ENCODE data around the gene RBMS3.

The RBMS3 gene

GRCh38 chr3:29301332-29302019 is 20.6 kb downstream of the RBMS3 start:
- no peak for TF ChIP-seq CTCF (IDR thresholded peaks at IDR 0.05)

DNA sequence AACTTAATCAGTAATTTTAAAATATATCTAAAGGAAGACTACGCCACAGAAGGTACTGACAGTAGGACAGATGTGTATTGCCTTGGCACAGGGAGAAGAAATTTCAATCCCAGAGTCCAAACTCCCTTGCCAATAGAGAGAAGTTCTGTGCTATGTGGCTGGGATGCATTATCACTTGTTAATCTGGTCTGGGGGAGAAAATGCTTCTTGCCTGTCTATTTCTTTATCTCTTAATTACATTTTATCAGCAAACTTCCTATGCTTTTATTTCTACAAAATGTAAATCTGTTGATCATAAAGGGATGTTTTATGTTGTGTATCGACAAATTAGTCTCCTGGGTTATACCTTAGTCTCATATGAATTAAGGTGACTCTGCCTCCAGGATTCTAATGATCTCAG is 21.7 kb downstream of the RBMS3 start:
- no peak for TF ChIP-seq CTCF (IDR thresholded peaks at IDR 0.05)

DNA sequence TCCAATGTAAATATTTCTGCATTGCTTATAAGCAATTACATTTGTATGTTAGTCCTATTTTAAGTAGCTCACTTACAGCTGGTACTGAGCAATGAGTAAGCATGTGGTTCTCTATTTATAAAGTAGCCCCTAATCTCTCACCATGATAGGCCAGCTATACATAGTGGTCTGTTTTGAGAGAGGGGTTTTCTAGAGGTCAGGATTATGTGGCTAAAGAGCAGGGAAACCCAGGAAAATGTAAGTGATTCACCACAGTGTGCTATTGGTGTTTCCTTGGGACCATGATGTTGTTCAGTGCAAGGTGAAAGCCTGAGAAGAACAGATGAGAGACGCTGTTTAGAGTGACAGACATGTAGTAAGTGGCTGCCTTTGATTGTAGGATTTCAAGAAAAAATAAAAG is 26.4 kb downstream of the RBMS3 start:
- no peak for TF ChIP-seq CTCF (IDR thresholded peaks at IDR 0.05)

DNA sequence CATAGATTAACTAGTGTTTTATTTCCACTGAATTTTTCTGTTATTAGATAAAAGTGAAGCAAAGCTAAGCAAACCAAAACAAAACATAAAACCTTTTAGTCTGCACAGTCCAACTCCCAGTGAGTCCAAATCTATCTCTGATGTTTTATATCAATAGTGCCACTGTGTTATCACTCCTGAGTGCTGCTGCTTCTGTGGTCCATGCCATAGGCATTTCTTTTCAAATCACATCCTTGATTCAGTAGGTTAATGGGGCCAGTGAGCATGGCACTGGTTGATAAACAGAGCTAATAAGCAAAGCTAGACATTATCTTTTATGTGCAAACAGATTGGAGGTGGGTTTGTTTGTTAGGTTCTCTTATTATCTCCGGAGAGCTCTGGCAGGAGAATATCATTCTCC is 30.0 kb downstream of the RBMS3 start:
- no peak for TF ChIP-seq CTCF (IDR thresholded peaks at IDR 0.05)

DNA sequence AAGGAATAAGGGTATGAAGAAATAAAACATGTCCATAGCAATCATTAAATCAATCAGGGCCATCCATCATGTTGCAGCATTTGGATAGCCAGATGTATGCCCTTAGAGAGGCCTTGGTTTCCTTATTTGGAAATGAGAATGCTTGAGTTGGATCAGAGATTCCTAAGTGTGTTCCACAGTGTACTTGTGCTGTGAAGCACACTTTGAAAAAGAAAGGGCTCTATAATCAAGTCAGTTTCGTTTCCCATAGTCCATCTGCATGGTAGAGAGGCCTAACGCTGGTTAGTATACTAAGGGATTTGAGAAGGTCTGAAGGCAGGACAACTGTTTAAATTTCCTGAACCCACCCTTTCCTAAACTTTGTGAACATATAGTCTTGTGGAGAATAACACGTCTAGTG is 30.9 kb downstream of the RBMS3 start:
- no peak for TF ChIP-seq CTCF (IDR thresholded peaks at IDR 0.05)

GRCh38 chr3:29312395-29312794 is 31.5 kb downstream of the RBMS3 start:
- TF ChIP-seq CTCF (IDR thresholded peaks at IDR 0.05), result no peak

GRCh38 chr3:29312960-29313452 is 32.1 kb downstream of the RBMS3 start:
- no peak for TF ChIP-seq CTCF (IDR thresholded peaks at IDR 0.05)

Measured in LNCAP (cell line).